Neural crest cell (in vitro differentiated cells): ENCODE results near the gene CYP4B1. TPM values are rescaled to one million over a fixed set of nuclear protein-coding genes. Genes with fewer than 3 reads are reported as not detected.

Experiments used
- DNase-seq: peaks from one replicate; pipeline ENCODE4 v3.0.0; 2021; ENCODE audit warnings: low read depth, mixed read lengths, low spot score
- H3K27ac Mint-ChIP-seq: one replicate; pipeline ENCODE4 v1.8.0; 2021; ENCODE audit warnings: mild to moderate bottlenecking, mixed read lengths; ENCODE audit not compliant: unreplicated experiment
- H3K27me3 Mint-ChIP-seq: 2 replicates; pipeline ENCODE4 v1.8.0; 2021; ENCODE audit warnings: low read depth, mild to moderate bottlenecking, mixed read lengths
- H3K36me3 Mint-ChIP-seq: 2 replicates; pipeline ENCODE4 v1.8.0; 2021; ENCODE audit warnings: low read depth, mild to moderate bottlenecking, mixed read lengths
- H3K4me1 Mint-ChIP-seq: 2 replicates; pipeline ENCODE4 v1.8.0; 2021; ENCODE audit warnings: mixed read lengths
- H3K4me3 Mint-ChIP-seq: one replicate; pipeline ENCODE4 v1.8.0; 2021; ENCODE audit warnings: mild to moderate bottlenecking, mixed read lengths
- H3K9me3 Mint-ChIP-seq: 2 replicates; pipeline ENCODE4 v1.8.0; 2021; ENCODE audit warnings: mixed read lengths
- total RNA-seq: library from RNA; stranded (reverse); gene quantifications from 2 replicates; pipeline ENCODE4 v1.2.1, GENCODE V29; 2021
- TF ChIP-seq, protein P1 (sequence below): fragments of 200-600 bp; sonication (generic); conservative IDR thresholded peaks from 2 replicates; pipeline ENCODE4 v1.5.0; 2021; ENCODE audit warnings: antibody characterized with exemption, mild to moderate bottlenecking

CYP4B1 gene
- total RNA-seq, 1 donor from 2014 or later = not detected

DNA sequence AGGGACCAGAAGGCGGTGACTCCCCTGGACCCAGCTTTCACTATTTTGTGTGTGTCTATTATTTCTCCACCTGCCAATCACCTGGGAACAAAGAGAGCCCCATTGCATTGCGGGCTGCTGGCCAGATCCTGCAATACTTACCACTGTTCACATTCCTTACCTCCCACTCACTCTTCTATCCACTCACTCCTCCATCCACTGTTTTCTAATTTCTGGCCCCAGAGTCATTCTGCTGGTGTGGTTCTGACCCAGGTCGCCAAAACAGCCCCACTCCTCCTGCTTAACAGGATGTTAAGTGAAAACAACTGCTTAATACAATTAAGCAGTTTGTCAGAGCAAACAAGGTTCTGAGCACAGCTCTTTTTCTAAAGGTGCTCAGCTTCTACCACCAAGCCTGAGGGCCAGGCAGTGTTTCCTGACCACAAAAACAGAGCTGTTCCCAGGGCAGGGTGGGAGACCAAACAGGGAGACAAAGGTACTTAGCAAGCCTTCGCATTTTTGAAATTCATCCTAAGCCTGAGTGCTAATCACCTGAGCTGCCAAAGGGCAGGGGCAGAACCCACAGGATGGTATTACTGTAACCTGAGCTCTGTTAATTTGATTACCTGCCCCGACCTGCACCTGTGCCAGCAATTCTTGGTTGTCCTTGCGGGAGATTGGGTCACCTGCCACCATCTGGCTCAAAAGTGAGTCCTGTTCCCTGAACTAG, 41.4 kb upstream of the CYP4B1 start:
- no peak for DNase-seq
- no peak overlapping the region for H3K4me3 Mint-ChIP-seq
- H3K27ac Mint-ChIP-seq = no peak overlapping the region
- TF ChIP-seq, protein P1, sequence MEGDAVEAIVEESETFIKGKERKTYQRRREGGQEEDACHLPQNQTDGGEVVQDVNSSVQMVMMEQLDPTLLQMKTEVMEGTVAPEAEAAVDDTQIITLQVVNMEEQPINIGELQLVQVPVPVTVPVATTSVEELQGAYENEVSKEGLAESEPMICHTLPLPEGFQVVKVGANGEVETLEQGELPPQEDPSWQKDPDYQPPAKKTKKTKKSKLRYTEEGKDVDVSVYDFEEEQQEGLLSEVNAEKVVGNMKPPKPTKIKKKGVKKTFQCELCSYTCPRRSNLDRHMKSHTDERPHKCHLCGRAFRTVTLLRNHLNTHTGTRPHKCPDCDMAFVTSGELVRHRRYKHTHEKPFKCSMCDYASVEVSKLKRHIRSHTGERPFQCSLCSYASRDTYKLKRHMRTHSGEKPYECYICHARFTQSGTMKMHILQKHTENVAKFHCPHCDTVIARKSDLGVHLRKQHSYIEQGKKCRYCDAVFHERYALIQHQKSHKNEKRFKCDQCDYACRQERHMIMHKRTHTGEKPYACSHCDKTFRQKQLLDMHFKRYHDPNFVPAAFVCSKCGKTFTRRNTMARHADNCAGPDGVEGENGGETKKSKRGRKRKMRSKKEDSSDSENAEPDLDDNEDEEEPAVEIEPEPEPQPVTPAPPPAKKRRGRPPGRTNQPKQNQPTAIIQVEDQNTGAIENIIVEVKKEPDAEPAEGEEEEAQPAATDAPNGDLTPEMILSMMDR = no peak
- no peaks in the 10 kb centered on the region for H3K9me3 Mint-ChIP-seq
- no peaks in the 10 kb centered on the region for H3K36me3 Mint-ChIP-seq
- H3K27me3 Mint-ChIP-seq = peaks cover 45% of the 10 kb centered on the region
- H3K4me1 Mint-ChIP-seq = peaks cover 6% of the 10 kb centered on the region

DNA sequence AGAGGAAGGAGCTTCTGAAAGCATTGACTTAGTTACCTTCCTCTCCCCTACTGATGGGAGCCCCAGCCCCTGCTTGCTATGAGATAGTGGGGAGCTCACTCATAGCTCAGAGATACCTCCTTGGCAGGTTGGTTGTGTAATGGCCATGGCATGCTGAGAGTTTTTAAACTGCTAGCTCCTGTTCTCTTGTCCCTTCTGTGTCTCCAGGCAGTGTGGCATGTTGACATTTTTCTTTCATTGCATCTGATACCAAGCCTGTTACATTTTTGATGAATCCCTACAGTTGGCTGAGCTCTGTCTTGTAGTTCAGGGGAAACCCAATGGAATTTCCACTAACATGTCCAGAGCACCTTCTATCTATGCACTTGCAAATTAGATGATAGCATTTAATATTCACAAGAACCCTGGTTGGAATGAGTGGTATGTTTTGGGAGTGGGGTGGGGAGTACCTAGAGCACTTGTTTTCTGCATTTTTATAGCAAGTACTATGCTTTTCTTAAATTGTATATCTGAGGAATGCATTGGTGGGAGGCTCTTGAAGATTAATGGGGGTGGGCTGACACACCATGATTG, 40.8 kb upstream of the CYP4B1 start:
- Mint-ChIP-seq H3K4me1 (peaks cover 6% of the 10 kb centered on the region), H3K27ac (no peak overlapping the region), H3K4me3 (no peak overlapping the region), H3K9me3 (no peaks in the 10 kb centered on the region), H3K27me3 (peaks cover 44% of the 10 kb centered on the region), H3K36me3 (no peaks in the 10 kb centered on the region)
- TF ChIP-seq, protein P1 = no peak
- no peak for DNase-seq

DNA sequence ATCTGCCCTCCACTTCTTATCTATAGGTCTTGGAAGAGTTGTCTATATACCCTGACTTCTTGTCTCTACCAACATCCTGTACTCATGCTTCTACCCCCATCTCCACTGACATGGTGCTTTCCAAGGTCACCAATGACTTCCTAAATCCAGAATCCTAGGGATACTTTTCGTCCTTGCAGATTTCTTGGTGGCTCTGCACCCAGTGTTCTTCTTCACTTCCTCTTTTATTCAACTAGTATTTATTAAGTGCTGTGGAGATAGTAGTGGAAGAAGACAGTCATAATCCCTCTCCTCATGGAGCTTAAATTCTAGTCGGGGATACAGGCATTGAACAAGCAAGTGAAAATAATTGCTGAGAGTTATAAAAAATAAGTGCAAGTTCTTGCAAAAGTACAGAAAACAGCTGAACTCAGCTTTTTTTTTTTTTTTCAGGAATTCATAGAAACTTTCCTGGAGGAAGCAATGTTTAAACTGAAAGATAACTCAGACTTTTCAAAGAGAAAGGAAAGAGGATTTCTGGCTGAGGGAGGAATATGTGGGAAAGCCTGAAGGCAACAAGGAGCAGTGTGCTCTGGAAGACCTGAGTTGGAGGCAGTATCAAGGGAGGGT, 38.2 kb upstream of the CYP4B1 start:
- H3K4me3 Mint-ChIP-seq = no peak overlapping the region
- no peaks in the 10 kb centered on the region for H3K36me3 Mint-ChIP-seq
- DNase-seq = no peak
- H3K4me1 Mint-ChIP-seq = peaks cover 6% of the 10 kb centered on the region
- TF ChIP-seq, protein P1 = no peak
- no peaks in the 10 kb centered on the region for H3K9me3 Mint-ChIP-seq
- no peak overlapping the region for H3K27ac Mint-ChIP-seq
- H3K27me3 Mint-ChIP-seq = peaks cover 56% of the 10 kb centered on the region

DNA sequence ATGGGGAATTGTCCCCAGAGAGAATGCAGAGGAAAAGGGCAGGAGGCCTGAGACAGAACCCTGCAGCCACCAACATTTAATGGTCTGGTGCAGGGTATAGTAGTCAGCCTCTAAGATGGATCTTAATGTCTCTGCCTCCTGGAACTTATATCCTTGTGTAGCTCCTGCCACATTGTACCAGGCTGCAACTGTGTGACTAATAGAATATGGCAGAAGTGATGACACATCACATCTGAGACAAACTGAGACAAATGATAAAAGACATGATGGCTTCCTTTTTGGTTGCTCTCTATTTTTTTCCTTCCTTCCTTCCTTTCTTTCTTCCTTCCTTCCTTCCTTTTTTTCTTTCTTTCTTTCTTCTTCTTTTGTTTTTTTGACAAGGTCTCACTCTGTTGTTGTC, 37.1 kb upstream of the CYP4B1 start:
- Mint-ChIP-seq H3K4me3 (no peak overlapping the region), H3K27me3 (peaks cover 53% of the 10 kb centered on the region), H3K27ac (no peak overlapping the region), H3K36me3 (no peaks in the 10 kb centered on the region), H3K9me3 (no peaks in the 10 kb centered on the region), H3K4me1 (peaks cover 6% of the 10 kb centered on the region)
- TF ChIP-seq, protein P1 = no peak
- DNase-seq = no peak

DNA sequence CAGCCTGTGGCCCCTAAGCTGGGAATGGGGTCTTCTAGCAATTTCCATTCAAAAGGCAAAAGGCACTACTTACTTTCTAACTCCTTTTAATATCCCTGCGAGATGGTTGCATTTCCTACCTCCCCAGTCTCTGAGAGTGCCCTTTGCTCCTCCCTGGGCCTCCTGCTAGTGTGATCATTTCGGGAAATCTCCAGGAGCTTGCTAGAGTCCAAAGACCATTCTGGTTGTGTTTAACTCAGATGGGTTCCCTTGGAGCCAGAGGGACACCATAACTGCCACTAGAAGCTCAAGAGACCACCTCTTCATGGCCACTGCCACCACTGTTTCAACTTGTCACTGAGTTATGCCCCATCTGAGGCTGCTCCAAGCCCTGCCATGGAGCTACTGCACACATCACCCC, 34.4 kb upstream of the CYP4B1 start:
- no peak for DNase-seq
- H3K9me3 Mint-ChIP-seq = peaks cover 2% of the 10 kb centered on the region
- no peak overlapping the region for H3K27ac Mint-ChIP-seq
- no peaks in the 10 kb centered on the region for H3K36me3 Mint-ChIP-seq
- no peak overlapping the region for H3K4me3 Mint-ChIP-seq
- H3K27me3 Mint-ChIP-seq = peaks cover 34% of the 10 kb centered on the region
- TF ChIP-seq, protein P1 = no peak
- no peaks in the 10 kb centered on the region for H3K4me1 Mint-ChIP-seq
